CD1c-positive myeloid dendritic cell (primary cell): ENCODE measurements around the gene SEMG2.

ENCODE experiments used
- DNase-seq: peaks from one replicate; pipeline ENCODE4 v3.0.0-alpha.2; 2016; ENCODE audit errors: extremely low spot score

The SEMG2 gene, protein sequence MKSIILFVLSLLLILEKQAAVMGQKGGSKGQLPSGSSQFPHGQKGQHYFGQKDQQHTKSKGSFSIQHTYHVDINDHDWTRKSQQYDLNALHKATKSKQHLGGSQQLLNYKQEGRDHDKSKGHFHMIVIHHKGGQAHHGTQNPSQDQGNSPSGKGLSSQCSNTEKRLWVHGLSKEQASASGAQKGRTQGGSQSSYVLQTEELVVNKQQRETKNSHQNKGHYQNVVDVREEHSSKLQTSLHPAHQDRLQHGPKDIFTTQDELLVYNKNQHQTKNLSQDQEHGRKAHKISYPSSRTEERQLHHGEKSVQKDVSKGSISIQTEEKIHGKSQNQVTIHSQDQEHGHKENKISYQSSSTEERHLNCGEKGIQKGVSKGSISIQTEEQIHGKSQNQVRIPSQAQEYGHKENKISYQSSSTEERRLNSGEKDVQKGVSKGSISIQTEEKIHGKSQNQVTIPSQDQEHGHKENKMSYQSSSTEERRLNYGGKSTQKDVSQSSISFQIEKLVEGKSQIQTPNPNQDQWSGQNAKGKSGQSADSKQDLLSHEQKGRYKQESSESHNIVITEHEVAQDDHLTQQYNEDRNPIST

DNA sequence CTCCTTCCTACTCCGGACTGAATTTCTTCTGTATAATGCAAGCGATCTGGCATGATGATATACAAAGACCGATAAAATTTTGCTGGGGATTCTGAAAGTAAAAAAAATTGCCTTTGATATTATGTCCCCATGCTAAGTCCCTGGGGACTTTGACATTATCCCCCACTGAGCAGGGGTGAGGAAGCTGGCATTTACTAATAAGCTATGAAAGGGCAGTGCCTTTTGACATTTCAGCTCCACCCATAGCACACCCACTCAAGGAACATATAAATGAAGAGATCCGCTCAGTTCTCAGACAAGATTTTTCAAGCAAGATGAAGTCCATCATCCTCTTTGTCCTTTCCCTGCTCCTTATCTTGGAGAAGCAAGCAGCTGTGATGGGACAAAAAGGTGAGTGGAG, at the start of gene SEMG2:
Gene SEMG2 (plus strand): TSS at position 298 of the 400 bp plus-strand sequence. CDS start 17 bp downstream, at position 315.
- DNase-seq, result no peak

DNA sequence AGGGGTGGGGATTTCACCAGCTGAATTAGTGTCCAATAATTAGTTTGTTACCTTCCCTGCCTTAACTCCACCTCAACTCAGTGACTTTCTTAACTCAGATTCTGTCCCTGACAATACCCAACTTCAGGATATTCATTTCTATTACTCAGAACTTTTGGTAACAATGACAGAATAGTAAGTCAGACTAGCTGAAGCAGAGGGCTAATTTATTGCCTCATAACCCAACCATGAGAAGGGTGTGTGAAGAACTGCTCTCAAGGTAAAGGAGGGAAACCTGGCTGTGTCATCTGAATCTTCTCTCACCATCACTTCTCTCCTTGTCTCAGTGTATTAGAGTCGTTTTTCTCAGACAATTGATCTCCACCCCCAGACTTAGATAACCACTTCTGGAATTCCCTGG, 47.7 kb upstream of the SEMG2 start:
- no peak for DNase-seq

DNA sequence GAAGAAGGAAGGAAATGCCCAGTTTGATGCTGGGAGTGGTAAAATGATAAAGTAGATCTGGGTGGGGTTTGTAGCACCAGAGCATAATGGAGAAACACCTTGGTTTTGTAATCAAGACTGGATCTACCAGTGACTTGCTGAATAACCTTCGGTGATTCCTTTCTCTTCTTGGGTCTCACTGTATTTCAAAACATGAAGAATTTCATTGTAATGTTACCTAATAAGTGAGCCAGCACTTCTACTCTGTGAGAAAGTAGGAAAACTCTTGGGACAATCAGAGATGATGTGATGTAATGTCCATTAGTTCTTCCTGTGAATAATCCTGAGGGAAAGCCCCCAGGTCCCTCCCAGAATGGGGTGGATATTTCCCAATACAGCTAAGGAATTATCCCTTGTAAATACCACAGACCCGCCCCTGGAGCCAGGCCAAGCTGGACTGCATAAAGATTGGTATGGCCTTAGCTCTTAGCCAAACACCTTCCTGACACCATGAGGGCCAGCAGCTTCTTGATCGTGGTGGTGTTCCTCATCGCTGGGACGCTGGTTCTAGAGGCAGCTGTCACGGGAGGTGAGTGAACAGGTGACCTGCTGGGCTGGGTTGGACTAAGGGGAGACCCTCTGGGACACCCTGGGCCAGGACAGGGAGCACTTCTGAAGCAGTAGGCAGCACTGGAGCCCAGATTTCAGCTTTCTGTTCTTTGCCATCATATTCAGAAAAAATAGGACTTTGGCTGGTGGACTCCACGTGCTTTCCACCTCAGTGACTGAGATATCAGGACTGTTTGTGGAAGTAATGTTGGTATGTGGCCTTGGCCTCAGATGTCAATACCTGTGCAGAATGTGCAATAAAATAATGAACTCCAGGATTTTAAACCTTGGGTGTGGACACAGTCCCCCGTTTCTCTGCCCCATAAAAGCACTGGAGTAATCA, 46.5 kb upstream of the SEMG2 start, which contains the start of gene PI3:
Gene PI3 (plus strand): TSS at position 469 of the 931 bp plus-strand sequence. CDS start 21 bp downstream, at position 490.
- no peak for DNase-seq

DNA sequence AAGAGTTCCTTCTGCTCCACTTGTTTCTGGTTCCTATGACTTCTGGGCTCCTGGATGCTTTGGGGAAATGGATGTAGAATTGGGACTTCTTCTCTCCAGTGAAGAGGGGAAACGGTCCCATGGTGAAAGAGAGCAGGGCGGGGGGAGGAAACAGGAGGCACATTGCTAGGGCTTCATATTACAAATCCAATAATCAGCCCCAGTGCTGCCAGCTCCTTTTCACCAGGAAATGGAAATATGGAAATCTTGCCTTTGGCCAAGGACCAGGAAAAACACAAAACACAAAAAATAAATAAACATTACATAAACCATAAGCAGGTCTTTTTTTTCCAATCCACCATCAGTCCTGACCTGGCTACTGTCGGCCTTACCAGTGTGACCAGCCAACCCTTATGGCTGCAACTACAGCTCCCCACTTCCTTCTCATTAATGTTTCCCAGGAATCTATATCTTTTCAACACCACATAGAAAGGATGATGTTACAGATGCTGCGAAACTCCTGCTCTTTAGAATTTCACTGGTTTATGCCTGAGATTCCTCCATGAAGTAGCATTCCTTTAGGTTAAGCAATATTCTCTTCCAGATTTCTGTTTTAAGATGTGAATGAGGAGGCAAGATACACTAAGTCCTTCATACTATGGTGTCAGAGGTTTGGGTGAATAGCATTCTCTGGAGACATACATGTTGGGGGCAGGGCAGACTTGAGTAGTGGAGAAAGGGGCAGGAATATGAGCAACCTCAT, 44.5 kb upstream of the SEMG2 start:
- no peak for DNase-seq

DNA sequence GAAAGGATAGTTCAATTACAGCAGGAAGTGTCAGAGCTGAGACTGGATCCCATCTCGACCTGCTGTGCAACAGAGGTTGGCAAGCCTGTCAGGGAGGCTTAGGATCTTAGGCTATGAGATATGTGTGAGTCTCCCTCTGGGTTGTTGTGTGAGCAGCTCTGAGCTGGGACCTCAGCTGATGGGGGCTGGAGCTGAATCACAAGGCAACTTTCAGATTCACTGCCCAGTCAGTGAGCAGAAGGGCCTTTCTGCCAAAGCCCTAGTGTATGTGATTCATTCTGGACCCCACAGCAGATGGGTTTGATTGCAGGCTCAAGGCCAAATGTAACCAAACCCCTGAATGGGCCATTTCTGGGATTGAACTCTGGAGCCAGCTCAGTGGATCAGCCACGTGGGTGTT, 42.0 kb upstream of the SEMG2 start:
- DNase-seq, result no peak

DNA sequence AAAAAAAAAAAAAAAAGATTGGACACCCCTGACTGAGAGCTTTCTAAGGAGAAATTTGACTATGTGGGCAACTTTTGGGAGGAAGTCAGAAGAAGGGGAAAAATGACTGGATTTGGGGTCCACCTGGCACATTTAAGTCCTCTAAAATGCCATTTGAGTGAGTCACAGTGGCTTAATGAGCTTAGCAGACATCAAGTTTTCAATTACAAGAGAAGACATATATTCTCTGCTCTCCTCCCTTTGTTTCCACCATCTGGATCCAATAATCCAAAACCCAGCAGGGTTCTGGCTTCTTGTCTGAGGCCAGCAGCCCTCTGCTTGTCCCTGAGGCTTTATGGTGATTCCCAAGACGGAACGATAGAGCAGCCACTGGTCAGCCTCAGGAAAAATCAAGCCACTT, 39.5 kb upstream of the SEMG2 start:
- no peak for DNase-seq

DNA sequence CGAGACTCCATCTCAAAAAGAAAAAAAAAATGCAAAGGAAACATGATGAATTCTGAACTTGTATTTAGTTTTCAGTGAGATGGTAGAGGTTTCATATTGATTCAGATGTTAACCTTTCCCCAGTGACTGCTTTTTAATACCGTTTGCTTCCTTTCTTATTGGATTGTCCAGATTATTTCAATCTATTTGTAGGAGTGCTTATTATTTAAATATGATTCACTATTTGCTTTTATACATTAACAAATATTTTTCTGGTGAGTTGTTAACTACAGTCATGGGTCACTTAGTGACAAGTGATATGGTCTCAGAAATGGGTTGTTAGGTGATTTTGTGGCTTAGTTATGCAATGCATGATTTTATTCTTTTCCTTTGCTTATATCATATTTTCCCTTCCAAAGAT, 38.1 kb upstream of the SEMG2 start:
- DNase-seq, result no peak

DNA sequence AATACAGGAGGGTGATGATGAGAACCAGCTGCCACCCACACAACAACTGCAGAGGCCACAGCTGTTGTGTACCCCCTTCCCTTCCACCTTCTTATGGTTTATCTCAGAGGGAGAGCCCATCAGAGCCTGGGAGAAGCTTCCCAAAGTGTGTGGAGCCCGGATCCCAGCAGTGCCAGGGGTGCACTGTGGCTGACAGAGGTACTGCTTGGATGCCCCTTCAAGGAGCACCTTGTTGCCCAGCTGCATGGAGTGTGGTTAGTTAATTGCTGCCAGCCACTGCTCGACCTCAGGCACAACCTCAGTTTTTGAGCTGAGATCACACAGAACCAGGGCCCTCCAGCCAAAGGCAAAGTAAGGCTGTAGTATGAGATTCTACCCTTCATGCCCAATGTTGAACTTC, 33.5 kb upstream of the SEMG2 start:
- DNase-seq, result no peak

DNA sequence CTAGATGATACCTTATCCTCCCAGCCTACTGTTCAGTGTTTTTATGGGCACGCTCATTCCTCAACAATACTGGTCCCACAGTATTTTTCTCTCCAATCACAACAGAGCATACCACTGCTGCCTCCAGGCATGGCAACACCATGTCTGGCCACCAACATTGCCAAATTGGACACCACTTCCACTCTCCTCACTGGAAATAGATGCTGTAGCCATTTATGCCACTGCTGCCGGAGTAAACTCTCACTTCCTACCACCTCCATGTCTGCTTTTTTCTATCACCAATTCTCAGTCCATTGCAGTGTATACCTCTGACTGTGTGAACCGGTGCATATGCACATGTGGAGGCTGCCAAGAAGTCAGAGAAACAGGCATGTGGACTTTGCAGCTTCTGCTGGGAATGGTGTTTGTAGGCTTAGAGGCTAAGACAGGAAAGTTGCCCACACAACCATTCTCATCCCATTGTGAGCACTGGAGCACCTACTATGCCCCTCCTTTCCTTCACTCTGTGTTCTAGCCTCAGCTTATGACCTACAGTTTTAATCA, 32.0 kb upstream of the SEMG2 start:
- DNase-seq, result no peak

DNA sequence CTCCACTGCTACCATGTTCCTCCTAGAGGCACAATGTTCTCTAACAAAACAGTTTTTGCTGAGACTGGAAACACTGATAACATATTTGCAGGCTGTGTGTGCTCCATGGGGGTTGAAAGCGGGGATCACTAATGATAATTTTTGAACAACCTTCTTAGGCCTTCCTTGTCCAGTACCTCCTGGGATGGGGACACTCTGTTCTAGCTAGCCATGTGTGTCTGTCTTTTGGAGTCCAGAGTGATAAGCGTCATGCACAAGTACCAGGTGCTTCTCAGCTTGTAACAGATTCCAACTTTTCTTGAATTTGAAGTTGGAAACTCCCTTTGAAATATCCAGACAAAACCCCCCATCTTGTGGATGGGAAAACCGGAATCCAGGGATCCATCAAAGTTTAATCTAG, 31.3 kb upstream of the SEMG2 start:
- DNase-seq, result no peak

DNA sequence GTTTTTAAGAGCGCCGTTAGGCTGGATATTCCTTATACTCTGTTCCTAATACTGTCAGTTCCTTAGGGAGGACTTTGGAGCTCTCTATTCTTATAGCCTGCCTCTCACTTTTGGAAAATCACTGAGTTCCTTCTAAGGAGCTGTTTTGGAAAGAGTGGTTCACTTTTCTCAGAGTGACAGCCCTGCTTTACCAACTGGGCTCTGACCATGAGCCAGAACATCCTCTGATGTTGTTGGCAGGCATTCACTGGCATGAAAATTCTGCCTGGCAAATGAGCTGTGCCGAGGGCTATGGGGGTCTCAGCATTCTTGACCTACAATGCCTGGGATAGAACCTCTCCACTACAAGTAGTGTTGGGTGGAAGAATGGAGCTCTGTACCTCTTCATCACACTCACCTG, 29.2 kb upstream of the SEMG2 start:
- no peak for DNase-seq

DNA sequence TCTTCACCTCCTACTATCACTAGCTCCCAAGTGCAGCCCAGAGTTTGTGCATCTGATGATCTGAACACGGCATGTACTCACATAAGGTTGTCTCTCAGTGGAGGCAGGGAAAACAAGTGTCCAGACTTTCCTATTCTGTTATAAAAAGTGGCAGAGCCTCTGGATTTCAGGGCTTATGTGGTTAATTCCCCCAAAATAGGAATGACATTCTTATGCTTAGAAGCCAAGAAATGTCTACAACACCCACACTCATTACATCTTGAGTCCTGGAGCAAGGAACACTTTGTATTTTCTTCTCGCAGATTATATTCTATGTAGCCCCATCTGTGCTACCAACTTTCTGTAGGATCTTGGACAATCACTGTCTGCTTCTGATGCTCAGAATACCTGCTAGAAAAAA, 27.8 kb upstream of the SEMG2 start:
- no peak for DNase-seq

DNA sequence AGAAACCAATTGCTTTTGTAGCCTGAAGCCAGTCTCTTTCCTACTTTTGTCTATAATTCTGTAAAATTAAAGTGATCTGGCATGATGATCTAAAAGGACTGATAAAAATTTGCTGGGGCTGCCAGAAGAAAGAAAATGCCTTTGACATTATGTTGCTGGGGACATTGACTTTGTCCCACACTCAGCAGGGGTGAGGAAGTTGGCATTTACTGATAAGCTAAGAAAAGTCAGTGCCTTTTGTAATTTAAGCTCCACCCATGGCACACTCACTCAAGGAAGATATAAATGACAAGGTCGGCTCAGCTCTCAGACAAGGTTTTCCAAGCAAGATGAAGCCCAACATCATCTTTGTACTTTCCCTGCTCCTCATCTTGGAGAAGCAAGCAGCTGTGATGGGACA, 14.4 kb upstream of the SEMG2 start, which contains the start of gene SEMG1:
Gene SEMG1 (plus strand): TSS at position 309 of the 400 bp plus-strand sequence. CDS start 21 bp downstream, at position 330.
- DNase-seq, result no peak

DNA sequence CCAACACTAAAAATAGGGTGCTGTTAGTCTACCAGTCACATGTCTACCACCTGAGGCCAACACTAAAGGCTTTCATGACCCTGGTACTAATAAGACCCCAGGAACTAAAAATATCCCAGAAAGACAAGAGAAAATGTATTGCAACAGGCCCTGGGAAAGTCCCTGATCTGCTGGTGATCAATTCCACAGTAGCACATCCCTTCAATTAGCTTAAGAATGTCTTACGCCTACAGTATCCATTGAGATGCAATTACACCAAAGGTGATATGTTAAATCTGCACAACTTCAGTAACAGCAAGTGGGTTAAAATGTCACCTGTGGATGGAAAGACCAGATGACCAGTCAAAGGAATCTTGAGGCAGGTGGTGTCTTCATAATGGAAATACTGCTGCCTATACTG, 11.2 kb upstream of the SEMG2 start:
- no peak for DNase-seq

DNA sequence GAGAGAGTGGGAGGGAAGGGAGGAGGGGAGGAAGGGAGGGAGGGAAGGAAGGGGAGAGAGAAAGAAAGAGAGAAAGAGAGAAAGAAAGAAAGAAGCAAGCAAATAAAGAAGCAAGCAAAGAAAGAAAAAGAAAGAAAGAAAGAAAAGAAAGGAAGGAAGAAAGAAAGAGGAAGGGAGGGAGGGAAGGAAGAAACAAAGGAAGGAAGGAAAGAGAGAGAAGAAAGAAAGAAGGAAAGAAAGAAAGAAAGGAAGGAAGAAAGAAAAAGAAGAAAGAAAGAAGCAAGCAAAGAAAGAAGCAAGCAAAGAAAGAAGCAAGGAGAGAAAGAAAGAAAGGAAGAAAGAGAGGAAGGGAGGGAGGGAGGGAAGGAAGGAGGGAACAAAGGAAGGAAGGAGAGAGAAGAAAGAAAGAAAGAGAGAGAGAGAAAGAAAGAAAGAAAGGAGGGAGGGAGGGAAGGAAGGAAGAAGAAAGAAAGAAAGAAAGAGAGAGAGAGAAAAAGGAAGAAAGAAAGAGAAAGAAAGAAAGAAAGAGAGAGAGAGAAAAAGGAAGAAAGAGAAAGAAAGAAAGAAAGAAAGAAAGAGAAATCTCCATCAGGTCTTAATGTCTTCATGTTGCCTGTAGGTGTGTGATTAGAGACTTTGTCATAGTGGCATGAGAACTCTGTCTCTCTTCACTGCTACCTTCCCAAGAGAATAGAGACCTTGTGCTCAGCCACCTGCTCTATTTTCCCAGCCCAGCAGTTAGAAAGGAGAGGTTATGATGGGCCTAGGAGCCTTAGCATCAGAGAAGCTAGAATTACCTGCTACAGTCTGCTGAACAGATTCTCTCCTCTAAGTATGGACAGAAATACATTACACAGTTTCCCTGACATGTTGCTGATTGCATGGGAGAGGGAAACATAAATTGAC, 9.4 kb upstream of the SEMG2 start:
- DNase-seq, result no peak

DNA sequence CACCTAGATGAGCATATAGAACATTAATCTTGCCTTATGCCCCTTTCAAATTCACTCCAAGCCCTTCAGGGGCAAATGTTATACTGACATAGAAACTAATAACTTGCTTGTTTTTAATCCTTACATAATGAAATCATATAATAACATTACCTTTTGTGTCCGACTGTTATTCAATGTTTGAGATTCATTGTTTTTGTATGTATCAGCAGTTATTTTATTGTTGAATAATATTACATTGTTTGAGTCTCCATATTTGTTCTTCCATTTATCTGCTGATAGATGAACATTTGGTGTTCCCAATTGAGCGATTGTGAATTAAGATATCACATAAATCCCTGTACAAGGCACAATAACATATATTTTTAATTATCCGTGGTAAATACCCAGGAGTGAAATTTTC, 8.3 kb upstream of the SEMG2 start:
- DNase-seq, result no peak

DNA sequence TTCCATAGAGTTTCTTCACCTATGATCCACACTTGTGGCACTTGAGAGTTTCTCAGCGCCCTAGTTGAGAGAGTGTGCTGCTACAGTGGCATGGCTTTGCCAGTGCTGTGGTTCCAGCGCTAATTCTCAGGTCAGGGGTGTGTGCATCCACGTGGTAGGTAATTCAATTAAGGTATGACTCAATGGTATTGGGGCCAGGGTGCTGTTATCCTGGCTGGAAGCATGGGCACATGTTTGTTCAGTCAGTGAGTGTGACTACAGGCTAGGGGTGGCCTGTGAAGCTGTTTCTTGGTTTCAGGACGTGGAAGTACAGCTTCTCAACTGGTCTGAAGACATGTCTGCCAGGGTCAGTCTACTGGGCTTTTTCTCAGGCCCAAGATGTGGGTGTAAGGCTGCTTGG, 3.0 kb upstream of the SEMG2 start:
- DNase-seq, result no peak

DNA sequence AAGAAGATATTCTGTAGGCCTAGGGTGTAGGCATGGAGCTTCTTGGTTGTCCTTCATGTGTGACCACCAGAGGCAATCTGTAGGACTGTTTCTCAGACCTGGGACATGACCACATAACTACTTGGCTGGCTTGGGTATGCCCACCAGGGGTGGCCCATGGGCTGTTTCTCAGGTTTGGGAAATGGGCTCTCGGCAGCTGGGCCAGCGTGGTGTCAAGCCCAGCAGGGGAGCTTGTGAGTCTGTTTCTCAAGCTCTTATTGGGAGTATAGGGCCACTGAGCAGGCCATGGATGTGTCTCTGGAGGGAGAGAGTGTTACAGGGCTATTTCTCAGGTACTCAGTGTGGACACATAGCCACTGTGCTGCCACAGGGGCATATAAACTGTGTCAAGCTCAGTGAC, 2.5 kb upstream of the SEMG2 start:
- no peak for DNase-seq

DNA sequence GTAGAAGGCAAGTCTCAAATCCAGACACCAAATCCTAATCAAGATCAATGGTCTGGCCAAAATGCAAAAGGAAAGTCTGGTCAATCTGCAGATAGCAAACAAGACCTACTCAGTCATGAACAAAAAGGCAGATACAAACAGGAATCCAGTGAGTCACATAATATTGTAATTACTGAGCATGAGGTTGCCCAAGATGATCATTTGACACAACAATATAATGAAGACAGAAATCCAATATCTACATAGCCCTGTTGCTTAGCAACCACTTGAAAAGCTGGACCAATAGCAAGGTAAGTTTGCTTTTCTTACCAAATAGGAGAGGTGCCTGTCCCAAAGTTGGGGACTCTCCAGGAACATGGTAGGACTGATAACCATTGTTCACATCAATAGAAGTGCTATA, 2.0 kb downstream of the SEMG2 start:
- DNase-seq, result no peak

DNA sequence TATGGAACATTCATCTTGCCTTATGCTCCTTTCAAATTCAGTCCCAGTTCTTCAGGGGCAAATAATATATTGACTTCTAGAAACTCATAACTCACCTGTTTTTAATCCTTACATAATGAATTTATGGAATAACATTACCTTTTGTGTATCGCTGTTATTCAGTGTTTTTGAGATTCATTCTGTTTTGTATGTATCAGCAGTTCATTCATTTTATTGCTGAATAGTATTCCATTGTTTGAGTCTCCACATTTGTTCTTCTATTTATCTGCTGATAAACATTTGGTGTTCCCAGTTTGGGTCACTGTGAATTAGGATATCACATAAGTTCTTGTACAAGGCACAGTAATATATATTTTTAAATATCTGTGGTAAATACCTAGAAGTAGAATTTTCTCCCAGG, 5.1 kb downstream of the SEMG2 start:
- no peak for DNase-seq
